Measurements from ENCODE around the gene SCN1B. TPM values are rescaled to one million over a fixed set of nuclear protein-coding genes. Genes with fewer than 3 reads are reported as not detected.
A peak's percentile ranks its signal among the peaks of the same experiment; 100 is the strongest.

The SCN1B gene
- total and polyA plus RNA-seq, 2 of the 13 experiments (the other 11 are each of a cell fraction or from before 2014, with no cell fraction given), result 2.7 to 20.1 TPM

DNA sequence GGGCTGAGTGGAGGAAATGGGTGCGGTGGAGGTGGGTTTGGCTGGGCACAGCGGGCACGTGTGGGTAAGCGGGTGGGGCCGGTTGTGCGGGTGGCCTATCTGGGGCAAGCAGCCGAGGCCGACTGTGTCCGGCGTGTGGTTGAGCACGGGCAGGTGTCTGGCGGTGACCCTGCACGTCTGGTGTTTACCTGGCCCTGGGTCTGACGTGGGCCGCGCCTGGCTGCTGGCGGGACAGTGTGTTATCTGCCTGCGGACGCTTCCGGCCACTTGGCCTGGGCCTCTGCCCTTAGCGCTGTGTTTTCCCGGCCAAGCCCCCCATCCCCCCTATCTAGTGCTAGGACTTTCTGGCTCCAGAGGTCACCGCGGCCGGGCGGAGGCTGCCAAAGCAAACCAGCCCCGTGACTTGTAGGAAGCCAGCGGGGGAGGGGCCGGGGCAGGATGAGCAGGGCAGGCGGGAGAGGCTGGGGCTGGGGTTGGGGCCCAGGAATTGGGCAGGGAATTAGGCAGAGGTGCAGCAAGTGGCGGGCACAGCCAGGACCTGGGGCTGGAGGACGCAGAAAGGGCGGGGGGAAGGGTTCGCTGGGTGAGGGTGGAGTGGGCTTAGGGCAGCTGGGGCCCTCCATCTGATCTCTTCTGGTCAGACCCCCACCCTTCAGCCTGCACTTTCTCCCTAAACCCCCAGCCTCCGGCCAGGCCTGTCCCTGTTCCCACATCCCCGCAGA lies 10.7 kb downstream of the SCN1B start (continued):
- peak; percentile 90 for TF ChIP-seq ZNF552 (CRISPR knock-in tag; IDR thresholded peaks at IDR 0.05; ENCODE audit: borderline replicate concordance)
- peak; percentile 34; the same call in 1 of the 2 replicates for TF ChIP-seq ONECUT2 (CRISPR knock-in tag; IDR thresholded peaks at IDR 0.05)
- no peak for TF ChIP-seq PLRG1 (conservative IDR thresholded peaks at IDR 0.05)
- TF ChIP-seq, protein P1, sequence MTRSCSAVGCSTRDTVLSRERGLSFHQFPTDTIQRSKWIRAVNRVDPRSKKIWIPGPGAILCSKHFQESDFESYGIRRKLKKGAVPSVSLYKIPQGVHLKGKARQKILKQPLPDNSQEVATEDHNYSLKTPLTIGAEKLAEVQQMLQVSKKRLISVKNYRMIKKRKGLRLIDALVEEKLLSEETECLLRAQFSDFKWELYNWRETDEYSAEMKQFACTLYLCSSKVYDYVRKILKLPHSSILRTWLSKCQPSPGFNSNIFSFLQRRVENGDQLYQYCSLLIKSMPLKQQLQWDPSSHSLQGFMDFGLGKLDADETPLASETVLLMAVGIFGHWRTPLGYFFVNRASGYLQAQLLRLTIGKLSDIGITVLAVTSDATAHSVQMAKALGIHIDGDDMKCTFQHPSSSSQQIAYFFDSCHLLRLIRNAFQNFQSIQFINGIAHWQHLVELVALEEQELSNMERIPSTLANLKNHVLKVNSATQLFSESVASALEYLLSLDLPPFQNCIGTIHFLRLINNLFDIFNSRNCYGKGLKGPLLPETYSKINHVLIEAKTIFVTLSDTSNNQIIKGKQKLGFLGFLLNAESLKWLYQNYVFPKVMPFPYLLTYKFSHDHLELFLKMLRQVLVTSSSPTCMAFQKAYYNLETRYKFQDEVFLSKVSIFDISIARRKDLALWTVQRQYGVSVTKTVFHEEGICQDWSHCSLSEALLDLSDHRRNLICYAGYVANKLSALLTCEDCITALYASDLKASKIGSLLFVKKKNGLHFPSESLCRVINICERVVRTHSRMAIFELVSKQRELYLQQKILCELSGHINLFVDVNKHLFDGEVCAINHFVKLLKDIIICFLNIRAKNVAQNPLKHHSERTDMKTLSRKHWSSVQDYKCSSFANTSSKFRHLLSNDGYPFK (CRISPR knock-in tag; IDR thresholded peaks at IDR 0.05; ENCODE audit: borderline replicate concordance), result no peak
- TF ChIP-seq, protein P2, sequence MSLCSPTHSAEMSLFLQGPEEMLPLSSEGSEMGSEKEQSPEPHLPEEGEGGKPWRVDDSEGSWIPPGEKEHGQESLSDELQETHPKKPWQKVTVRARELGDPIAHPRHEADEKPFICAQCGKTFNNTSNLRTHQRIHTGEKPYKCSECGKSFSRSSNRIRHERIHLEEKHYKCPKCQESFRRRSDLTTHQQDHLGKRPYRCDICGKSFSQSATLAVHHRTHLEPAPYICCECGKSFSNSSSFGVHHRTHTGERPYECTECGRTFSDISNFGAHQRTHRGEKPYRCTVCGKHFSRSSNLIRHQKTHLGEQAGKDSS (CRISPR knock-in tag; IDR thresholded peaks at IDR 0.05; ENCODE audit: borderline replicate concordance, low read depth), result peak; percentile 61; the same call in 1 of the 2 replicates
- TF ChIP-seq, protein P3, sequence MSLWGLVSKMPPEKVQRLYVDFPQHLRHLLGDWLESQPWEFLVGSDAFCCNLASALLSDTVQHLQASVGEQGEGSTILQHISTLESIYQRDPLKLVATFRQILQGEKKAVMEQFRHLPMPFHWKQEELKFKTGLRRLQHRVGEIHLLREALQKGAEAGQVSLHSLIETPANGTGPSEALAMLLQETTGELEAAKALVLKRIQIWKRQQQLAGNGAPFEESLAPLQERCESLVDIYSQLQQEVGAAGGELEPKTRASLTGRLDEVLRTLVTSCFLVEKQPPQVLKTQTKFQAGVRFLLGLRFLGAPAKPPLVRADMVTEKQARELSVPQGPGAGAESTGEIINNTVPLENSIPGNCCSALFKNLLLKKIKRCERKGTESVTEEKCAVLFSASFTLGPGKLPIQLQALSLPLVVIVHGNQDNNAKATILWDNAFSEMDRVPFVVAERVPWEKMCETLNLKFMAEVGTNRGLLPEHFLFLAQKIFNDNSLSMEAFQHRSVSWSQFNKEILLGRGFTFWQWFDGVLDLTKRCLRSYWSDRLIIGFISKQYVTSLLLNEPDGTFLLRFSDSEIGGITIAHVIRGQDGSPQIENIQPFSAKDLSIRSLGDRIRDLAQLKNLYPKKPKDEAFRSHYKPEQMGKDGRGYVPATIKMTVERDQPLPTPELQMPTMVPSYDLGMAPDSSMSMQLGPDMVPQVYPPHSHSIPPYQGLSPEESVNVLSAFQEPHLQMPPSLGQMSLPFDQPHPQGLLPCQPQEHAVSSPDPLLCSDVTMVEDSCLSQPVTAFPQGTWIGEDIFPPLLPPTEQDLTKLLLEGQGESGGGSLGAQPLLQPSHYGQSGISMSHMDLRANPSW (CRISPR knock-in tag; IDR thresholded peaks at IDR 0.05; ENCODE audit: borderline replicate concordance), result peak; percentile 99
- TF ChIP-seq MAFK (conservative IDR thresholded peaks at IDR 0.05 in 1 of 2, IDR thresholded peaks at IDR 0.05 in 1 of 2; ENCODE audit: low read length in 2 of 2), result no peak
- no peak for TF ChIP-seq ZNF251 (CRISPR knock-in tag; IDR thresholded peaks at IDR 0.05)
- TF ChIP-seq HOXD1 (CRISPR knock-in tag; IDR thresholded peaks at IDR 0.05), result peak; percentile 77; the same call in 1 of the 2 replicates
- TF ChIP-seq EP300 (IDR thresholded peaks at IDR 0.05; ENCODE audit: low read depth in 2 of 2, low read length in 2 of 2), result peak; percentile 74 to 86; a peak in 3 of 4 replicates
- TF ChIP-seq EP300 (CRISPR knock-in tag; IDR thresholded peaks at IDR 0.05; ENCODE audit: borderline replicate concordance), result peak; percentile 89
